ENCODE measurements around the gene EMSY. TPM values are rescaled to one million over a fixed set of nuclear protein-coding genes. Genes with fewer than 3 reads are reported as not detected.
A peak's percentile ranks its signal among the peaks of the same experiment; 100 is the strongest.

The EMSY gene
- total RNA-seq, 4 donors from 2014 or later = 13.2 to 43.4 (median 29.0) TPM

- peaks cover 0 to 6% of the 10 kb centered on the region in 2 donors for H3K4me1 ChIP-seq
- no peak for TF ChIP-seq CTCF (IDR thresholded peaks at IDR 0.05)
- TF ChIP-seq POLR2A (IDR thresholded peaks at IDR 0.05) = no peak
- peak in 1 of 2 donors; percentile 11 for DNase-seq
- H3K27me3 ChIP-seq = no peaks in the 10 kb centered on the region
- H3K27ac ChIP-seq = no peak overlapping the region
- intact Hi-C loops (cut with DNase I; ENCODE audit: low total_unique reads) = no loop called here
- H3K4me3 ChIP-seq = no peak overlapping the region
- no peaks in the 10 kb centered on the region for H3K9me3 ChIP-seq
- H3K36me3 ChIP-seq = no peaks in the 10 kb centered on the region
Measured at GRCh38 chr11:76597533-76598425, 153.0 kb downstream of the EMSY start.

GRCh38 chr11:76598426-76598839, 153.6 kb downstream of the EMSY start:
- Histone ChIP-seq H3K36me3 (no peaks in the 10 kb centered on the region), H3K9me3 (no peaks in the 10 kb centered on the region), H3K4me1 (peaks cover 0 to 10% of the 10 kb centered on the region in 2 donors), H3K4me3 (no peak overlapping the region), H3K27me3 (no peaks in the 10 kb centered on the region), H3K27ac (no peak overlapping the region)
- intact Hi-C loops (cut with DNase I; ENCODE audit: low total_unique reads) = no loop called here
- TF ChIP-seq CTCF (IDR thresholded peaks at IDR 0.05) (peak; percentile 17 to 54 (median 44)), POLR2A (IDR thresholded peaks at IDR 0.05) (no peak)
- DNase-seq = peak in 1 of 2 donors; percentile 26

GRCh38 chr11:76599041-76600013, 154.5 kb downstream of the EMSY start:
- Histone ChIP-seq H3K4me3 (no peak overlapping the region), H3K36me3 (no peaks in the 10 kb centered on the region), H3K4me1 (peaks cover 0 to 10% of the 10 kb centered on the region in 2 donors), H3K27me3 (no peaks in the 10 kb centered on the region), H3K9me3 (no peaks in the 10 kb centered on the region), H3K27ac (no peak overlapping the region)
- no peak for TF ChIP-seq POLR2A (IDR thresholded peaks at IDR 0.05)
- TF ChIP-seq CTCF (IDR thresholded peaks at IDR 0.05) = no peak
- intact Hi-C loops (cut with DNase I; ENCODE audit: low total_unique reads) = no loop called here
- DNase-seq = peak in 1 of 2 donors; percentile 11

- Histone ChIP-seq H3K36me3 (no peaks in the 10 kb centered on the region), H3K9me3 (no peaks in the 10 kb centered on the region), H3K27ac (no peak overlapping the region), H3K4me3 (no peak overlapping the region), H3K27me3 (no peaks in the 10 kb centered on the region), H3K4me1 (peaks cover 0 to 10% of the 10 kb centered on the region in 2 donors)
- no peak for DNase-seq
- TF ChIP-seq CTCF (IDR thresholded peaks at IDR 0.05) (no peak), POLR2A (IDR thresholded peaks at IDR 0.05) (no peak)
- intact Hi-C loops (cut with DNase I; ENCODE audit: low total_unique reads) = no loop called here
Measured at GRCh38 chr11:76600124-76600655, 155.4 kb downstream of the EMSY start.

Data from uterus (tissue), 4 donors.